Hepatocyte (in vitro differentiated cells): Measurements from ENCODE around the gene HIGD1C. TPM values are rescaled to one million over a fixed set of nuclear protein-coding genes. Genes with fewer than 3 reads are reported as not detected.

Source experiments
- DNase-seq: peaks from one replicate; pipeline ENCODE4 v3.0.0-alpha.2; 2016; ENCODE audit warnings: low spot score
- H2AFZ ChIP-seq: fragments of 200-600 bp; sonication (generic); 2 replicates; pipeline ENCODE4 v1.6.0; 2016; ENCODE audit warnings: antibody characterized with exemption, mild to moderate bottlenecking
- H3K27ac ChIP-seq: fragments of 200-600 bp; sonication (generic); 2 replicates; pipeline ENCODE4 v1.5.1; 2016; ENCODE audit warnings: mild to moderate bottlenecking
- H3K27me3 ChIP-seq: fragments of 200-600 bp; sonication (generic); 2 replicates; pipeline ENCODE4 v1.6.1; 2016
- H3K36me3 ChIP-seq: fragments of 200-600 bp; sonication (generic); replicated peaks from 2 replicates; pipeline ENCODE4 v1.5.1; 2016; ENCODE audit warnings: low read depth; ENCODE audit not compliant: insufficient read depth
- H3K4me1 ChIP-seq: fragments of 200-600 bp; sonication (generic); 2 replicates; pipeline ENCODE4 v1.5.1; 2016; ENCODE audit warnings: mild to moderate bottlenecking, moderate library complexity; ENCODE audit not compliant: insufficient read depth
- H3K4me2 ChIP-seq: fragments of 200-600 bp; sonication (generic); 2 replicates; pipeline ENCODE4 v1.6.0; 2016
- H3K4me3 ChIP-seq: fragments of 200-600 bp; sonication (generic); 2 replicates; pipeline ENCODE4 v1.5.1; 2016; ENCODE audit warnings: mild to moderate bottlenecking
- H3K79me2 ChIP-seq: fragments of 200-600 bp; sonication (generic); 2 replicates; pipeline ENCODE4 v1.6.0; 2017; ENCODE audit warnings: mild to moderate bottlenecking
- H3K9me2 ChIP-seq: fragments of 200-600 bp; sonication (generic); replicated peaks from 2 replicates; pipeline ENCODE4 v1.6.0; 2017; ENCODE audit warnings: mild to moderate bottlenecking; ENCODE audit not compliant: insufficient read depth
- H3K9me3 ChIP-seq: fragments of 200-600 bp; sonication (generic); 2 replicates; pipeline ENCODE4 v1.5.1; 2016; ENCODE audit warnings: low read depth, mild to moderate bottlenecking
- H4K20me1 ChIP-seq: fragments of 200-600 bp; sonication (generic); 2 replicates; pipeline ENCODE4 v1.6.0; 2016; ENCODE audit warnings: mild to moderate bottlenecking; ENCODE audit not compliant: insufficient read depth, poor library complexity, severe bottlenecking
- CTCF ChIP-seq: fragments of 200-600 bp; sonication (generic); IDR thresholded peaks from 2 replicates; pipeline ENCODE4 v1.5.1; 2016; ENCODE audit warnings: antibody characterized with exemption, mild to moderate bottlenecking; ENCODE audit not compliant: poor library complexity
- EZH2 ChIP-seq: fragments of 200-600 bp; sonication (generic); IDR thresholded peaks from 2 replicates; pipeline ENCODE4 v1.6.1; 2016; ENCODE audit warnings: antibody characterized with exemption, mild to moderate bottlenecking, borderline replicate concordance
- EZH2phosphoT487 ChIP-seq: fragments of 200-600 bp; sonication (generic); IDR thresholded peaks from one replicate; pipeline ENCODE4 v1.6.1; 2018; ENCODE audit warnings: antibody characterized with exemption, mild to moderate bottlenecking, low read depth, moderate library complexity; ENCODE audit not compliant: unreplicated experiment, severe bottlenecking
- WGBS: methylation state at CpG from one replicate; pipeline ENCODE4 v1.1.6; 2016; ENCODE audit warnings: low lambda C conversion rate; ENCODE audit errors: missing lambda C conversion rate; 5-methylcytosine and 5-hydroxymethylcytosine counted together
- polyA plus RNA-seq: library from polyadenylated mRNA; unstranded; fragments of >200 nt; fragmentation: Nextera tagmentation; extraction: Ambion mirVana; gene quantifications from 2 replicates; pipeline ENCODE4 v1.2.1, GENCODE V29; 2016
- total RNA-seq: library from RNA; depleted of rRNA; stranded (reverse); fragments of >200 nt; gene quantifications from 2 replicates; pipeline ENCODE4 v1.2.3, GENCODE V29; 2014

Gene HIGD1C
- total and polyA plus RNA-seq, 2 experiments from 2014 or later = not detected

DNA sequence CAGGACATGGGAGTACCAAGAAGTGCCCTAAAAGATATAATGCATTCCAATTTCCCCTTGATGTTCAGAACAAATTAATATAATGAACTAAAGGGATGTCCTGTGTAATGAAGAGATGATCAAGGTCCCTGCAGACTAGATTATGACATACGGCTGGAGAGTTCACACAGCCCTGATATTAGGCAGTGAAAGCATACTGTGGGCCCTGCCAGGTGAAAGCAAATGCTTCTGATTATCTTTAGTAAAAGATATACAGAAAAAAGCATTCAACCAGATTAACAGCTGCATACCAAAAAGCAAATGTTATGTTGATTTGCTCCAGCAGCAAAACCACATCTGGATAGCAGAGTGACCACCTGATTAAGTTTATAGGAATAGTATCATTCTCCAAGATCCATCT is 12.1 kb downstream of the HIGD1C start:
- Histone ChIP-seq H3K27me3 (no peaks in the 10 kb centered on the region), H3K4me1 (no peaks in the 10 kb centered on the region), H3K4me2 (no peak overlapping the region), H2AFZ (no peak overlapping the region), H3K4me3 (no peak overlapping the region), H4K20me1 (no peaks in the 10 kb centered on the region), H3K27ac (no peak overlapping the region), H3K9me3 (no peaks in the 10 kb centered on the region), H3K9me2 (no peaks in the 10 kb centered on the region), H3K79me2 (no peaks in the 10 kb centered on the region), H3K36me3 (no peaks in the 10 kb centered on the region)
- 71% methylated on average over 1 of the region's 1 CpG for WGBS
- TF ChIP-seq CTCF = no peak
- TF ChIP-seq EZH2 = no peak
- no peak for TF ChIP-seq EZH2phosphoT487
- no peak for DNase-seq

DNA sequence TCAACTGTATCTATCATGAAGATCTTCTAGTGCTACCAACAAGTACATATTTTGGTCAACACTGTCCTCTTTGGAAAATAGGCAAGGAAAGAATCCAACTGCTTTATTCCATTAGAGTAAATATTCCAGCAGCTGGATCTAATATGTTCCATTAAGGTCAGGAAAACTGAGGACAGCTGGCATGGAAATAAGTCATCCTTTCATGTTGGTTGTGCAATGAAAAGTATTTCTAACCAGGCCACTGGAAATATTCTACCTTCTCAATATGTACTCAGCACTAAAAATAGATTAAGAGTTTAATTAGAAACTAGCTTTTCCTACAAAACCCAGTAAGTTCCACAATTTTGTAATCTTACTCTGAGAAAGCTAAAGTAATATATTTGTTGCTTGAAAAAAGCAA is 19.6 kb downstream of the HIGD1C start:
- no peaks in the 10 kb centered on the region for H3K79me2 ChIP-seq
- H3K27me3 ChIP-seq = no peaks in the 10 kb centered on the region
- H3K9me2 ChIP-seq = no peaks in the 10 kb centered on the region
- H3K4me2 ChIP-seq = no peak overlapping the region
- TF ChIP-seq CTCF (no peak), EZH2 (no peak), EZH2phosphoT487 (no peak)
- H3K4me1 ChIP-seq = no peaks in the 10 kb centered on the region
- H3K27ac ChIP-seq = no peak overlapping the region
- H3K36me3 ChIP-seq = no peaks in the 10 kb centered on the region
- H3K4me3 ChIP-seq = no peak overlapping the region
- no peak overlapping the region for H2AFZ ChIP-seq
- no peak for DNase-seq
- no peaks in the 10 kb centered on the region for H4K20me1 ChIP-seq
- H3K9me3 ChIP-seq = no peaks in the 10 kb centered on the region

DNA sequence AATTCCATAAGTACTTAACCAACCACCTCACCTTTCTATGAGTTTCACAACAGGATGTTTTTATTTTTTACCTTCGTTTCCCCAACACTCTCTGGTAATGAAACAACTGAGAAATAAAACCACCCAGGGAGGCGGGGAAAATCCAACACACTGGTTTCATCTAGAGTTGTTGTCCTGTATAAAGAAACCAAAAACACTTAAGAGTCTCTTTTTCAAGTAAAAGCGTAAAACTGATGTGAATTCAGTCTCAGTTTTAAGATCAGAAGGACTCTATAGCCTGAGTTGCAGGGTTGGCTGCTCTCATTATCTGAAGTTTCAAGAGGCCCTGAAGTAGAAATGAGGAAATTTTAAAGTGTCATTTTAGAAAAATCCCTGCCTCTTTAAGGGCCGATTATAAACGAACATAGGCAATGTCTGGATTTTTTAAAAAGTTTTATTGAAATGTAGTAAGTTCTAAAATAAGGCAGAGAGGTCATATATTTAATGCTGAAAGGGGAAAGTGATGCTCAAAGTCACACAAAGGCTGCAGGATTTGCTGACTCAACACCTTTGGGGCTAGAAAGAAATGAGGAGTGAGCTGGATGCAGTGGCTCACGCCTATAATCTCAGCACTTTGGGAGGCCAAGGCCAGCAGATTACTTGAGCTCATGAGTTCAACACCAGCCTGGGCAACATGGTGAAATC is 27.2 kb downstream of the HIGD1C start:
- Histone ChIP-seq H3K36me3 (no peaks in the 10 kb centered on the region), H3K4me3 (no peak overlapping the region), H3K27me3 (no peaks in the 10 kb centered on the region), H3K27ac (peak overlapping the region; percentile 52), H3K4me1 (peaks cover 5% of the 10 kb centered on the region), H3K9me2 (no peaks in the 10 kb centered on the region), H3K79me2 (no peaks in the 10 kb centered on the region), H2AFZ (no peak overlapping the region), H3K4me2 (no peak overlapping the region), H3K9me3 (no peaks in the 10 kb centered on the region), H4K20me1 (no peaks in the 10 kb centered on the region)
- no peak for TF ChIP-seq CTCF
- TF ChIP-seq EZH2phosphoT487 = no peak
- no peak for TF ChIP-seq EZH2
- no peak for DNase-seq
- 91% methylated on average over 6 of the region's 6 CpGs for WGBS

DNA sequence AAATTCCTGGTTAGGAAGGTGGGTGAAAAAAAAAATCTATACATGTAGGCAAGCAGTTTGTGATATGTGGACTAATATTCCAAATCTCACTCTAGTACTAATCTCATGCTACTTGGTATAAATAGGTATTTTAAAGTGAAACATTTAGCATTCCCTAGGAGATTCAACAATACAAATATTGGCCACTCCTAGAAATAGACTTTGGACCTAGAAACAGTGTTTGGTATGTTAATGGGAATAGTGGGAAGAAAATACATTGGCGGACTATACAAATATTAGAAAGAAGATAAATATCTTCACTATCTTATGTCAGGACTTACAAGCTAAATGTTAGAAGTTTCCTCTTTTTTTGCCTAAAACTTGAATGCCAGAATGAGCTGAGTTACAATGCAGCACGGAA is 28.2 kb downstream of the HIGD1C start:
- no peak for DNase-seq
- peaks cover 8% of the 10 kb centered on the region for H3K4me1 ChIP-seq
- no peaks in the 10 kb centered on the region for H3K9me2 ChIP-seq
- no peaks in the 10 kb centered on the region for H3K36me3 ChIP-seq
- WGBS = 66% methylated on average over 2 of the region's 2 CpGs
- no peaks in the 10 kb centered on the region for H4K20me1 ChIP-seq
- no peaks in the 10 kb centered on the region for H3K27me3 ChIP-seq
- H3K4me2 ChIP-seq = peak overlapping the region; percentile 67
- H3K9me3 ChIP-seq = no peaks in the 10 kb centered on the region
- TF ChIP-seq EZH2phosphoT487 (no peak), CTCF (no peak), EZH2 (no peak)
- no peak overlapping the region for H2AFZ ChIP-seq
- H3K4me3 ChIP-seq = no peak overlapping the region
- H3K27ac ChIP-seq = peak overlapping the region; percentile 68
- H3K79me2 ChIP-seq = no peaks in the 10 kb centered on the region
